ENCODE measurements around the gene IFITM1. TPM values are rescaled to one million over a fixed set of nuclear protein-coding genes. Genes with fewer than 3 reads are reported as not detected.

Gene IFITM1
- total RNA-seq, 1 experiment from 2014 or later, result 3.2 TPM

GRCh38 chr11:278001-278951 is 35.6 kb upstream of the IFITM1 start, which contains the start of gene NLRP6:
NLRP6 (plus strand) TSS chr11:278407; CDS start chr11:278570, 163 bp downstream.
- H3K27me3 Mint-ChIP-seq (ENCODE audit: insufficient read depth, unreplicated experiment), result peaks cover 26% of the 10 kb centered on the region

GRCh38 chr11:279040-279965 is 34.5 kb upstream of the IFITM1 start:
- Mint-ChIP-seq H3K4me1 (ENCODE audit: low read depth, unreplicated experiment) (no peaks in the 10 kb centered on the region), H3K9me3 (ENCODE audit: unreplicated experiment) (no peaks in the 10 kb centered on the region), H3K27me3 (ENCODE audit: insufficient read depth, unreplicated experiment) (peaks cover 26% of the 10 kb centered on the region), H3K36me3 (ENCODE audit: insufficient read depth, unreplicated experiment) (peaks cover 5% of the 10 kb centered on the region), H3K27ac (ENCODE audit: unreplicated experiment) (no peak overlapping the region), H3K4me3 (ENCODE audit: unreplicated experiment) (peak overlapping the region; percentile 67)
- CTCF ChIA-PET, result no interaction called here
- peaks cover 17% of the 10 kb centered on the region for H3K4me1 ChIP-seq
- H3K9me3 ChIP-seq, result no peaks in the 10 kb centered on the region
- no TSS peak for BruUV-seq (replicated peaks)
- no peak for TF ChIP-seq CTCF (IDR thresholded peaks at IDR 0.05; ENCODE audit: insufficient read depth in 1 of 2, low read depth in 1 of 2, low read length in 1 of 2, severe bottlenecking in 1 of 2, unreplicated experiment in 1 of 2)
- H3K27me3 ChIP-seq (replicated peaks; ENCODE audit: control insufficient read depth, insufficient read depth, low read length), result peaks cover 5% of the 10 kb centered on the region
- H3K36me3 ChIP-seq (ENCODE audit: control insufficient read depth, insufficient read depth, low read length), result no peaks in the 10 kb centered on the region
- POLR2A ChIA-PET, result interaction anchor here (0.6 kb wide), 1 partner anchor 76 kb away, joined by 6 read pairs; no protein-coding TSS in a partner anchor
- H3K4me3 ChIP-seq (ENCODE audit: low read depth, low read length), result peak overlapping the region; percentile 47
- intact Hi-C loops (cut with micrococcal nuclease; ENCODE audit: unreplicated experiment), result no loop called here
- no peak for DNase-seq

More at GRCh38 chr11:278001-278951, 35.6 kb upstream of the IFITM1 start, which contains the start of gene NLRP6:
- no peak within 1 kb of the TSS for H3K27ac Mint-ChIP-seq (ENCODE audit: unreplicated experiment)
- no TSS peak for BruUV-seq (replicated peaks)
- DNase-seq, result no peak
- intact Hi-C loops (cut with micrococcal nuclease; ENCODE audit: unreplicated experiment), result no loop called here
- ChIA-PET POLR2A (interaction anchor here (0.6 kb wide), 1 partner anchor 78 kb away, joined by 6 read pairs; no protein-coding TSS in a partner anchor), CTCF (interaction anchor here (0.6 kb wide), 1 partner anchor 78 kb away, joined by 9 read pairs; no protein-coding TSS in a partner anchor)
- Histone ChIP-seq H3K9me3 (no peaks in the 10 kb centered on the region), H3K4me3 (ENCODE audit: low read depth, low read length) (no peak within 1 kb of the TSS), H3K4me1 (peaks cover 17% of the 10 kb centered on the region), H3K36me3 (ENCODE audit: control insufficient read depth, insufficient read depth, low read length) (no peaks in the 10 kb centered on the region), H3K27me3 (replicated peaks; ENCODE audit: control insufficient read depth, insufficient read depth, low read length) (peaks cover 5% of the 10 kb centered on the region)
- no peaks in the 10 kb centered on the region for H3K4me1 Mint-ChIP-seq (ENCODE audit: low read depth, unreplicated experiment)
- H3K36me3 Mint-ChIP-seq (ENCODE audit: insufficient read depth, unreplicated experiment), result peaks cover 5% of the 10 kb centered on the region
- TF ChIP-seq CTCF (IDR thresholded peaks at IDR 0.05; ENCODE audit: insufficient read depth in 1 of 2, low read depth in 1 of 2, low read length in 1 of 2, severe bottlenecking in 1 of 2, unreplicated experiment in 1 of 2), result no peak
- peak within 1 kb of the TSS; percentile 1 for H3K4me3 Mint-ChIP-seq (ENCODE audit: unreplicated experiment)
- no peaks in the 10 kb centered on the region for H3K9me3 Mint-ChIP-seq (ENCODE audit: unreplicated experiment)

Measured in Caco-2 (cell line).